HFFc6 (cell line): ENCODE results near the gene DES. TPM values are rescaled to one million over a fixed set of nuclear protein-coding genes. Genes with fewer than 3 reads are reported as not detected.

Experiments
- DNase-seq: peaks from one replicate; pipeline ENCODE4 v3.0.0-alpha.2; 2018
- H3K27ac Mint-ChIP-seq: 2 replicates; pipeline ENCODE4 v1.8.0; 2020; ENCODE audit warnings: mild to moderate bottlenecking, mixed read lengths
- H3K27me3 Mint-ChIP-seq: 2 replicates; pipeline ENCODE4 v1.8.0; 2021; ENCODE audit warnings: mild to moderate bottlenecking, moderate library complexity, mixed read lengths; ENCODE audit not compliant: insufficient read depth
- H3K36me3 Mint-ChIP-seq: 2 replicates; pipeline ENCODE4 v1.8.0; 2021; ENCODE audit warnings: low read depth, mixed read lengths
- H3K4me1 Mint-ChIP-seq: 2 replicates; pipeline ENCODE4 v1.8.0; 2020; ENCODE audit warnings: low read depth, mixed read lengths
- H3K4me3 Mint-ChIP-seq: 2 replicates; pipeline ENCODE4 v1.8.0; 2020; ENCODE audit warnings: mild to moderate bottlenecking, moderate library complexity, mixed read lengths
- H3K9me3 Mint-ChIP-seq: 2 replicates; pipeline ENCODE4 v1.8.0; 2020; ENCODE audit warnings: mild to moderate bottlenecking, mixed read lengths
- CTCF ChIP-seq: fragments of 200-600 bp; sonication (generic); IDR thresholded peaks from 2 replicates; pipeline ENCODE4 v1.5.0; 2021; ENCODE audit warnings: antibody characterized with exemption, mild to moderate bottlenecking
- long read RNA-seq: library from polyadenylated mRNA; unstranded; transcript quantifications from one replicate; pipeline ENCODE4 v2.0.0, GENCODE V29; 2019
- total RNA-seq, 6 experiments: library from RNA; stranded (reverse); fragmentation: NEBNext Ultra II Directional; extraction: Animal tissue kit (Norgen Biotek cat#: 25700); gene quantifications; 2 replicates in 1 of 6; 3 replicates in 5 of 6; pipeline ENCODE4 v1.2.3, GENCODE V29; 2021

Gene DES
- total RNA-seq, result under 1 TPM in 5 of 6 experiments, not detected in 1; 0.12 to 0.37 (median 0.19) TPM
- long read RNA-seq, result 0 reads

- H3K4me3 Mint-ChIP-seq, result no peak within 1 kb of the TSS
- no peaks in the 10 kb centered on the region for H3K9me3 Mint-ChIP-seq
- no peaks in the 10 kb centered on the region; the same call in 1 of the 2 replicates for H3K4me1 Mint-ChIP-seq
- H3K27ac Mint-ChIP-seq, result no peak within 1 kb of the TSS
- DNase-seq, result no peak
- no peak for TF ChIP-seq CTCF
- no peaks in the 10 kb centered on the region for H3K27me3 Mint-ChIP-seq
- no peaks in the 10 kb centered on the region for H3K36me3 Mint-ChIP-seq
Measured at GRCh38 chr2:219418155-219419011, at the start of gene DES. DES (plus strand) TSS chr2:219418377; CDS start chr2:219418463, 86 bp downstream.

GRCh38 chr2:219368690-219369191, 49.4 kb upstream of the DES start:
- H3K4me1 Mint-ChIP-seq, result peaks cover 20% of the 10 kb centered on the region
- H3K27me3 Mint-ChIP-seq, result no peaks in the 10 kb centered on the region
- H3K4me3 Mint-ChIP-seq, result peak overlapping the region; percentile 81
- peak; percentile 89 for DNase-seq
- no peak for TF ChIP-seq CTCF
- H3K27ac Mint-ChIP-seq, result peak overlapping the region; percentile 90
- H3K36me3 Mint-ChIP-seq, result peaks cover 3% of the 10 kb centered on the region; the same call in 1 of the 2 replicates
- no peaks in the 10 kb centered on the region for H3K9me3 Mint-ChIP-seq

GRCh38 chr2:219369447-219369861, 48.7 kb upstream of the DES start:
- peak; percentile 67 for DNase-seq
- peak overlapping the region; percentile 90 for H3K27ac Mint-ChIP-seq
- H3K4me3 Mint-ChIP-seq, result peak overlapping the region; percentile 81
- H3K4me1 Mint-ChIP-seq, result peaks cover 20% of the 10 kb centered on the region
- no peak for TF ChIP-seq CTCF
- H3K9me3 Mint-ChIP-seq, result no peaks in the 10 kb centered on the region
- H3K36me3 Mint-ChIP-seq, result peaks cover 11% of the 10 kb centered on the region
- no peaks in the 10 kb centered on the region for H3K27me3 Mint-ChIP-seq

GRCh38 chr2:219378163-219378851, 39.9 kb upstream of the DES start:
- Mint-ChIP-seq H3K27me3 (no peaks in the 10 kb centered on the region; the same call in 1 of the 2 replicates), H3K9me3 (no peaks in the 10 kb centered on the region), H3K4me1 (peaks cover 4% of the 10 kb centered on the region; the same call in 1 of the 2 replicates), H3K27ac (no peak overlapping the region), H3K4me3 (no peak overlapping the region), H3K36me3 (peaks cover 38% of the 10 kb centered on the region)
- no peak for TF ChIP-seq CTCF
- no peak for DNase-seq

- no peak for TF ChIP-seq CTCF
- Mint-ChIP-seq H3K4me3 (no peak overlapping the region), H3K36me3 (peaks cover 30% of the 10 kb centered on the region), H3K27me3 (no peaks in the 10 kb centered on the region; the same call in 1 of the 2 replicates), H3K4me1 (peaks cover 4% of the 10 kb centered on the region), H3K9me3 (no peaks in the 10 kb centered on the region), H3K27ac (no peak overlapping the region)
- DNase-seq, result no peak
Measured at GRCh38 chr2:219380926-219381325, 37.3 kb upstream of the DES start.
